Breast epithelium (tissue), 3 donors: ENCODE data around the gene CTNS.

ENCODE experiments used
- CTCF ChIP-seq, 3 donors: fragments of 450-650 bp; IDR thresholded peaks; one replicate each; pipeline ENCODE4 v1.5.1; 2016 to 2017; ENCODE audit warnings: antibody characterized with exemption in 3 of 3, mild to moderate bottlenecking in 3 of 3, moderate library complexity in 3 of 3
- POLR2A ChIP-seq: fragments of 450-650 bp; IDR thresholded peaks from one replicate; pipeline ENCODE4 v1.6.1; 2016; ENCODE audit warnings: antibody characterized with exemption, mild to moderate bottlenecking, moderate library complexity
- POLR2AphosphoS5 ChIP-seq, 3 donors: sonication (generic); formaldehyde crosslinking; IDR thresholded peaks; one replicate each; pipeline ENCODE4 v1.6.1; 2017; ENCODE audit warnings: antibody characterized with exemption in 3 of 3

GRCh38 chr17:3688027-3688553 lies 51.5 kb downstream of the CTNS start:
- TF ChIP-seq CTCF (IDR thresholded peaks at IDR 0.05) (no peak), POLR2A (no peak), POLR2AphosphoS5 (IDR thresholded peaks at IDR 0.05) (no peak)
